HTR-8/SVneo (cell line): ENCODE results near the gene ADCY10.
"Not testable (repeated sequence)": the region's sequence is repeated elsewhere in the genome, so short reads cannot be mapped to it uniquely, and the experiment has no call there.

Experiments
- DNase-seq: peaks from one replicate; pipeline ENCODE4 v3.0.0; 2011; ENCODE audit warnings: low spot score, mixed read lengths; ENCODE audit not compliant: insufficient read length
- FAIRE-seq: peaks from 2 replicates; lab custom pipeline; 2011; peaks lifted over from hg19 to GRCh38; lab: Jason Lieb, UNC

ADCY10 gene

DNA sequence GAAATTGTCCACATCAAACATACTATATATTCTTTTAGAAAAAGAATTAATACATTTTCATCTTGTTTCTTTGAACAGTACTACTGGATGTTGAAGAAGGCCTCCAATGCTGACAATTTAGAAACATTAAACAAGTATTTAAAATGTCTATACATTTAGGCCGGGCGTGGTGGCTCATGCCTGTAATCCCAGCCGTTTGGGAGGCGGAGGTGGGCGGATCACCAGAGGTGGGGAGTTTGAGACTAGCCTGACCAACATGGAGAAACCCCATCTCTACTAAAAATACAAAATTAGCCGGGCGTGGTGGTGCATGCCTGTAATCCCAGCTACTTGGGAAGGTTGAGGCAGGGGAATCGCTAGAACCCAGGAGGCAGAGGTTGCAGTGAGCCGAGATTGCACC is 15.0 kb upstream of the ADCY10 start:
- not testable (repeated sequence) for DNase-seq, FAIRE-seq

DNA sequence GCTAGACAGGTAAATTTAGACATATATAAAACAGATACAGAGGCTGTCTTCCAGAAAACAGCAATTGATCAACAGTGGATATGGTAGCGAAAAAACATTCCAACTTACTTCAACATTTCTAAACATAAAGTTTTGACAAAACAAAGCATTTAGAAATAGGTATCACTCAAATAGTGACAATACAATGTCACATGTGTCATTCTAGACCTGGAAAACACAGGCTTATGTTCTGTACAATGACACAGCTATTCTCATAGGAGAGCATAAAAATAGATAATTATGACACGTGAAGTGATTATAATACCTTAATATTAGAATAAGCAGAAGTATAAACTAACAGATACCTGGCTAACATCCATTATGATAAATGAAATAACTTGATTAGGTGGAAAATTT is 14.5 kb upstream of the ADCY10 start:
- no peak for FAIRE-seq
- DNase-seq: no peak

DNA sequence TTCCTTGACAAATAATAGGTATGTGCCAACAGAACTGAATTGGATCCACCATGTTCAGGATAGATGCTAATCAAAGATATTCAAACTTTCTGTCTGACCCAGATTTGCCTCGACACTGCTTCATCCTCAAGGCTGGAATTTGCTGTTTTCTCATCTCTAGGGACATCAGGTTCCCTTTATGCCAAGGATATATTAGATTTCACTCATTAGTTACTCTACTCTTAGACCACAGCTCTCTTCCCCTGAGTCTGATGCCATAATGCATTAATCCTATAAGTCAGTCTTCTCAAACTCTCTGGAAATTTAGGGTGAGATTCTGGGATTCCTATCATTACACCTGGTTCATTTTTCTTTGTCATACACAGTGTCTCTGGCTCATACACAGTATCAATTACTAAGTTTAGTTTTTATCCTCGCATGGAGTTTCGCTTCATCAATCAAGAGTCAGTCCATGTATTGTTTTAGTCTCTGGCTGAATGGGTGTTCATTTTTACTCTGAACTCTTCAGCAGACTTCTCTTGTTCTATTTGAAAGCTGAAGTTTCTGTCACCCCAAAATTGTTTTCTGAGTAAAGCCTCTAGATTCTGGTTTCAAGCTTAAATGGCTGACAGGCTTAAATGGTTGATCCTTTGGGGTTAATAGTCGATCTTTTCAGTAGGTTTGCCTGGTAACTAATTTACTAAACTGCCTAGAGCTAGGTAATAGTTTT is 13.3 kb upstream of the ADCY10 start:
- FAIRE-seq (no peak), DNase-seq (no peak)

DNA sequence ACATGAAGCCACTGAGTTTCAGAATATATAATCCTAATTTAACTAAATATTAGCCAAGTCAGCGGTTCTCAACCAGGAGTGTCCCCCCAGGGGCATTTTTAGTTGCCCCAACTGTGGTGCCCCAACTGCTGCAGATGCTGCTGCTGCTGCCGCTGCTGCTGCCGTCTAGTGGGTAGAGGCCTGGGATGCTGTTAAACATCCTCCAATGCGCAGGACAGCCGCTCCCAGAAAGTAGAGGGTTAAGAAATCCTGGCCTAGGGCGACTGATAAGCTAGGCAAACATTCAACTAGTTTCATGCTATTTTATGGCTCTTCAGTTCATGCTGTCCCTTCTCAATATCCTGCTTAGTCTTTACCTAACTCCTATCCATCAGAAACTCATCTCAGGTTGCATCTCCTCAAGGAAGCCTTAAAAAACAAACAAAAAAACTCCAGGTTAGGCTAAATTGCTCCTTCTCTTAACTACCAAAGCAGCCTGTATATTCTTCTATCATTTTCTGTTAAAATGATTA is 12.6 kb upstream of the ADCY10 start:
- DNase-seq (no peak), FAIRE-seq (no peak)

DNA sequence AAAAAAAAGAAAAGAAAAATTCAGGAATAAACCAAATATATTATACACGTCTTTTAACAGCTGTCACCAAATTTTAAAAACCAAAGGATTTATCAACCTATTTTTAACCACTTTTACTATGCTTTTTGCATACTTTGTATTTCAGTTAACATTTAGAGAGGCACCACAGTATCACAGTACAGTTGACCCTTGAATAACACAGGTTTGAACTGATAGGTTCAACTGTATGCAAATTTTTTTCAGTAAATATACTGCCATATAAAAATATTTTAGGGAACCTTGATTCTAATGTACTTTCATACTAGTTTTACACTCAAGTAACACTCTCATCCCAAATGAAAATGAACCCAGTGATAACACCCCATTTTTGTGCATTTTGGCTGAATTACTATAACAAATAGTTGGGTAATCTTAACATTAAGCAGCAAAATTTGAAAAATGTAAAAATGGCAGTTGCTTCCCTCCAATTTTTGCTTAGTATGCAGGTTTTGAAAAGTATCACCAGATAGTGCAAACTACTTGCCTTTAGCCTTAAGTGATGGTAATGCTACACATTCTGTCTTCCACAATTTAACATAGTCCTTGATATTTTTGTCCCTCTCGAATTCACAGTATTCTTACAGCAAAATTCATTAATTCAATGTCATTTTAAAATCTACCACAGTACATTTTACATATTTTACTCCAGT is 10.8 kb upstream of the ADCY10 start:
- DNase-seq (no peak), FAIRE-seq (no peak)

DNA sequence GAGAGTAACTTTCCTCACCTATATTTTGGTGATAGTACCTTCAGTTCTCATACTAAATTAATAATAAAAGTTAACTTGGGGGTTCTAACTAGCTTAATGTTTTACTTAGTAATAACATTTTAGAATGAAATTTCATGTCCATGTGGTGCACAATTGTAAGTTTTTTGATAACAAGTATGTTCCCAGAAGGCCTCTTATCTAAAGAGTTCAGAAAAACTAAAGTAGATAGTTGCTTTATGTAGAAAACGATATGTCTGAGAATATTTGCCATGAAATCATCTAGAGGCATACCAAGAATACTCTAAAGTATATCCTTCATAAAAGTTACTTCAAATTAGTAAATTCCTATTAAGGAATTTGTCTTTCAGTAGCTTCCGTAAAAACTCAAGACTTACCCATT is 10.2 kb upstream of the ADCY10 start:
- DNase-seq (no peak), FAIRE-seq (no peak)

DNA sequence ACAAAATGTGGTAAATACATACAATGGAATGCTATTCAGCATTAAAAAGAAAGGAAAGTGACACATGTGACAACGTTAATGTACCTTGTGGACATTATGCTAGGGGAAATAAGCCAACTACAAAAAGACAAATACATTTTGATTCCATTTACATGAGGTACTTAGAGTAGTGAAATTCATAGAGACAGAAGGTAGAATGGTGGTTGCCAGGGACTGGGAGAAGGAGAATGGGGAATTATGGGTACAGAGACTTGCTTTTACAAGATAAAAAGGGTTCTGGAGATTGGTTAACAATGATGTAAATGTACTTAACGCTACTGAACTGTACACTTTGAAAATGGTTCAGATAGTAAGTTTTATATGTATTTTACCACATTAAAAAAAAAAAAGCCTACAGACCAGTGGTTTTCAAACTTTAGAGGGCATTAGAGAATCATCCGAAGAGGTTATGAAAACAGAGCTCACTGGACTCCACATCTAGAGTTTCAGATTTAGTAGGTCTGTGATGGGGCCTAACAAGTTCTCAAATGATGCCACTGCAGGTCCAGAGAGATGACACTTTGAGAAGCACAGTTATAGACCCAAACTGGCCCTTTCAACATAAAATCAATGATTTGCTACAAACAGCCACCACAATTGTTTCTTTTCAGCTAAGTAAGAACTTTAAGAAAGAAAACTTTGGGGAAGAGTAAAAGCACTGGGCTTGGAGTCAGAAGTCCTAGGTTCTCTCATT is 9.6 kb upstream of the ADCY10 start:
- no peak for DNase-seq
- no peak for FAIRE-seq

DNA sequence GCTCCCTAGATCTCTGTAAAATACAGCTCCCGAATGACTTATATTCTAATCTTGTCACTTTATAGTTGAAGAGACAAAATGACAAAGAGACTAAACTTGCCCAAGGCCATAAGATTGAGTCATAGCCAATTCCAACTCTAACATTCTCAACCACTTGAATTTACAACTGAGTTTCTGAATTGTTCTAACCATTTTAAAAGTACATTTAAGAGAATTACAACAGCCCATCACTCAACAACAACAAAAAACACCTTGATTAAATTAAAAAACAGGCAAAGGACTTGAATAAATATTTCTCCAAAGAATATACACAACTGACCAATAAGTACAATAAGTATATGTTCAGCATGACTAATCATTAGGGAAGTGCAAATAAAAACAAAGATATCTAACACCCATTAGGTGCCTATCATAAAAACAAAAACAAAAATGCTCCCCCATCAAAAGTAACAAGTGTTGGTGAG is 8.7 kb upstream of the ADCY10 start:
- no peak for FAIRE-seq

DNA sequence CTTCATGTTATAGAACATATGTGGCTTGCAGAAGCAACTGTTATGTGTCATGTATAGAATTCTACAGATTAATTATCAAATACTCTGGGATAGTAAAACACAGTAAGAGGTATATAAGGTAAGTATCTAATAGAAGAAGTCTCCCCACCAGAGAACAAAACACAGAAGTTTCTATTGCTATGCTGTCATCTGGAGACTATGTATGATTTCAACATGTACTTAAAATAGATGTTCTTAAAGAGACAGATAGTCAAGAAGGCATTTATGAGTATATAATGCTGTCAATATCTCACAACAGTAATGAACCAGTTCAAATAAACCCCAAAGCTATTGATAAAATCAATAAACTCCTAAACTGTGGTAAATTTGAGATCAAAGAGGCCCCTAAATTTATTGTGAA is 8.1 kb upstream of the ADCY10 start:
- DNase-seq: no peak
- no peak for FAIRE-seq

More for the DNA sequence above, 8.7 kb upstream of the ADCY10 start:
- no peak for DNase-seq

DNA sequence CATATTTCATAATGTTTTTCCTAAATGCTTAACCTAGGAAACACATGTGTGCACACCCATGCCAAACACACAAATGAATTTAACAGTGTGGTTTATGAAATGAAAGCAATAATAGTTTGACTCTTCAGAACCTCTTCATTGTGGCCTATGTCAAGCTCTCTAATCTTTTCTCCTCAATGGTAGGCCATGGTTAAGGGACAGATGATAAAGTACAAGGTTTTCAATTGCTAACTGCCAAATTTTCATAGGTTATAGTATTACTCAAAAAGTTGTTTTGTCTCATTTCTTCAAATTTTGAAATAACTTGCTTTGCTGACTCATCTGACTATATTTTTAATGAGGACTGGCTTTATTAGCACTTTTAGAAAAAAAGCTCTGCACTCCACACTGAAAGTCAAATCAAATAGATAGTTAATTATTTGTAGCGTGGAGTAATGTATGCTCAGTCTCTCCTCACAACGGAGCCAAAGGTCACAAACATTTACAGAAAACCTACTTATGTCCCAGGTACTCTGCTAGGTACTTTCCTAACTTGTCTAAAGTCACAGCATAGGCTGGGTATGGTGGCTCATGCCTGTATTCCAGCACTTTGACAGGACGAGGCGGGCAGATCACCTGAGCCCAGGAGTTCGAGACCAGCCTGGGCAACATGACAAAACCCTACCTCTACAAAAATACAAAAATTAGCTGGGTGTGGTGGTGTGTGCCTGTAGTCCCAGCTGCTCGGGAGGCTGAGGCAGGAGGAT is 3.0 kb upstream of the ADCY10 start:
- DNase-seq (no peak), FAIRE-seq (no peak)

DNA sequence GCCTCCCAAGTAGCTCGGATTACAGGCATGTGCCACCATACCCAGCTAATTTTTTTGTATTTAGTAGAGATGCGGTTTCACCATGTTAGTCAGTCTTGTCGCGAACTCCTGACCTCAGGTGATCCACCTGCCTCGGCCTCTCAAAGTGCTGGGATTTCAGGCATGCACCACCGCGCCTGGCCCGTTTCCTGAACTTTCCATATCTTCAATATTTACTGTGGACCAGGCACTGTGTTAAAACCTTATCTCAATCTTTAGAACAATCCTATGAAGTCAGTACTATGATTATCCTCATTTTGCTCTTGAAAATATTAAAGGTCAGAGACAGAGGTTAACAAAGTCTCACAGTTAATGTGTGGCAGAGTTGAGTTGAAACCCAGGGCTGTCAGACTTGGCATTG is 1.6 kb upstream of the ADCY10 start:
- no peak for FAIRE-seq
- no peak for DNase-seq

DNA sequence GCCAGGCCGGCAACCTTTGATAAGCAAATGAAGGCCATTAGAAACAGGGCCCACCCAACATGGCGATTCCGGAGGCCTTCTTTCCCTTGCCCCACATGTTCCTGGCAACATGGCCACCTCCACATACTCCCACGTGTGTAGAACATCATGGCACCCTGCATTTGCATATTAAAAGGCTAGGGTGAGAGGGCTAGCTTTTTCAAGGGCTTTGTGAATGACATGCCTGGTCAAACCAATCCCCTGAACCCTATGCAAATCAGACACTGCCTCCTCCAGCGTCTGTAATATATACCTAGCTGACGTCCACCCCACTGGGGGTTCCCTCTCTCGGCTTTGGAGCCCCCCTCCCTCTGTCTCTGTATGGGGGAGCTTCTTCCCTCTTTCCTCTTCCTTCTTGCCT is 1.6 kb downstream of the ADCY10 start:
- FAIRE-seq: no peak
- no peak for DNase-seq

DNA sequence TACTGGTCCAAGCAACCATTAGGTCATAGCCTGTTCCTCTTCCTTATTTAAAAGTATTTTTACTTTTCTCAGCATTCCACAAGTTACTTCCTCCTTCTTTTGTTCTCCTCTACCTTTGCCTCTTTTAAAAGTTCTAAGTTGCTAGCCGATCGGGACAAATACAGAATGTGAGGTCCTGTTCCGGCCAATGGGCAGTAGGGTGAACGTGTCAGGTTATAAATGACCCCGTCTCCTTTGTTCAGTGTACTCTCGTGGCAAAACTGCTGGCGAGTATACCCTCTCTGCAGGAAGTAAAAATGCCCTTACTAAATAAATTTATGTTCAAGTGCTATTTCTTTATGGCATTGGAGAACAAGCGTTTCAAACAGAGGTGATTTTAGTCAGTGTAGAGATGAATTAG is 2.5 kb downstream of the ADCY10 start:
- FAIRE-seq (no peak), DNase-seq (no peak)

DNA sequence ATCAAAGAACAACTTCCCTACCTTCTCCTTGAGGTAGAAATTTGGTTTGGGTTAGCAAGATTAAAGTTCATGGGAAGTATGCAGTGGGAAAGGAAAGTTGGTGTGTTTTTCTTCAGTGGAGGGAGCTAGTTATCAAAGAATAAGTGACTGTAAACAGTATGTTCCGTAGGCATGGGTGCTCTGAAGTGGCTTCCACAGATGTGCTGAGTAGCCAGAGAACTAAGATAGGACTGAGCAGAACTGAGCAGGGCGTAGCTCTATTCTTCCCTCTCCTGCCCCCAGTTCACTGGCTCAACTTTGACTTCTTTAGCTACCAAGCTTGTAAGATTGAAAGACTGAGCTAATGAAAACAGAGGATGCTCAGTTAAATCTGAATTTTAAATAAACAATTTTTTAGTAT is 3.4 kb downstream of the ADCY10 start:
- FAIRE-seq (no peak), DNase-seq (no peak)

DNA sequence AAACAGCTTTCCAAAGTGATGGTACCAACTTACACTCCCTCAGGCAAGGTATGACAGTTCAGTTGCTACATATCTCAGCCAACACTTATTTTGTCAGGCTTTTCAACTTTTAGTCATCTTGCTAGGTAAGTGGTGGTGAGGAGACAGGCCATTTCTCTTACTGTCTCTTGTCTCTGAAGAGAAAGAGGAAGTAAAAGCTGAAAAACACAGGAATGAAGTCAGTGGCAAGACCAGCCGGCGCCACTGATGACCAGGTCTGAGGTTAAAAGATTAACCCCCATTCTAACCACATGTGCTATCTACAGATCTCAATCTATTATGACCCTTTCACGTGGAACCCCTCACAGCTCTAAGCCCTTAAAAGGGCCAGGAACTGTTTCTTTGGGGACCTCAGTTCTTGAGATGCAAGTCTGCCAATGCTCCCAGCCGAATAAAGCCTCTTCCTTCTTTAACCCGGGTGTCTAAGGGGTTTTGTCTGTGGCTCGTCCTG is 4.2 kb downstream of the ADCY10 start:
- no peak for FAIRE-seq
- no peak for DNase-seq

DNA sequence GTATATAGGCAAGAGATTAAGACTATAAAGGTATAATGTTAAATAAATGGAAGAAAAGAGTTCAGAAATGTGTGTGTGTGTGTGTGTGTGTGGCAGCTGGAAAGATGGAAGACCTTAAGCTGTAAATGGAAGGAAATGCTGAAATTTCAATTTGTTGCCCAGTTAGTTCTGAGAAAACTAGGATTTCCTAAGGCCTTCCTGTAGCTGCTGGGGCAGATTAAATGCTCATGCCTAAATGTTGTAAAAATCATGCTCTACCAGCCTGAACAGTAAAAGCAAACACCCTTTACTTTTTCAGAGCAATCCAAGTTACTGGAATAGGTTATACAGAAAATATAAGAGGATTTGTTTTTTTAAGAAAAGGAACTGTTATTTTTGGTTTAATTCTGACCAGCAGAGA is 8.3 kb downstream of the ADCY10 start:
- DNase-seq: no peak

DNA sequence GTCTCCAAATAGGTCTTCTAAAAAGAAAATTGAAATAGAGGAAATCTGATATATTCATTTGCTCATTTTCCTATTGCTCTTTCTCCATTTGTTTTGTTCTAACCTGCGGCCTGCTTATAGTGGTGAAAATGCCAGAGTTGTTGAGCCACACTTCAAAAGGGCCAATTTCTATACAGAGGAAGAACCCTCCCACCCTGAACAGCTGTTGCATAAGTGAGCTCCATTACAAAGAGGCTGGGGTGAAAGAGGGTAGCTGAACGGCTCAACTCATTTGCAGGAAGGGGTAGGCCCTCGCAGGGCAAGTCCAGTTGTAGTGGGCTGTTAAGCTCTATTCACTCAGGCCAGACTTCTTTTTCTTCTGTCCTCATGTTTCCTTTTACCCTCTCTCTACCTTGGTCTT is 8.8 kb downstream of the ADCY10 start:
- no peak for DNase-seq
- no peak for FAIRE-seq

More for the DNA sequence above, 8.3 kb downstream of the ADCY10 start:
- no peak for FAIRE-seq

DNA sequence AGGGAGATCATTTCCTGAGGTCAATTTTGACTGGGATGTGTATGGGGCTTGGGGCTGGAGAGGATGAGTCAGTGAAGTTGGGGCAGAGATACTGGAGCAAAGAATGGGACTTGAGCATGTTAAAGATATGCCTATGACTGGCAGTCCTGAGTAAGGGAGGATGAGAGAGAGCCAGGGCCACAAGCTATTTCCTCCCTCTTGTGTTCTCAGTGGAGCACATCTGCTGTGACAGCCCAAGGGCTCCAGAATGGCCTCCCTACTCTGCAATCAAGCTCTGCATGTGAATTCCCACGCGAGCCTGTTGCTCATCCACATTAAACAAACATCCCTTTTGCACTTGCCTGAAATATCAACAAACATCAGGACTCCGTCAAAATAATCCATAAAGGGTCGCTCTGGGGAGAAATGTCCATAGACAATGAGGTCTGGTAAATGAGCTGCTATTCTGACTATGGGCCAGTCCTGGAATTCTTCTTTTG is 9.2 kb downstream of the ADCY10 start:
- peak; percentile 71 for FAIRE-seq
- peak; percentile 48 for DNase-seq

DNA sequence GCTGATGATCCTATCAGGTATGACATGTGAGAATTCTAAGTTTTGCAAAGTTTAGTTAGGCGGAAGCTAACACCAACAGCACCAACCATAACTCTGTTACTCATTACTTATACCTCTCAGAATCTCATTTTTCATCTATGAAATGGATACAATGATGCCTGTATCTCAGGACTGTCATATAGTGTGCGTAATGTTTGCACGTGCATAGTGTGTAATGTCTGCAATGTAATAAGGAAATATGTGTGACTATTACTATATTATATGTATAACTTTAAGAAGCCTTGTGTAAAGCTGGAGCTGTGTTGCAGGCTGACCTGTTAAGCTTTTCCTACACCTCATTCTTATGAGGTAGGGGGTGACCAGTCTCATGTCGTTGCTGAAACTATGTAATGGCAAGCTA is 13.0 kb downstream of the ADCY10 start:
- DNase-seq: no peak
- FAIRE-seq: no peak

DNA sequence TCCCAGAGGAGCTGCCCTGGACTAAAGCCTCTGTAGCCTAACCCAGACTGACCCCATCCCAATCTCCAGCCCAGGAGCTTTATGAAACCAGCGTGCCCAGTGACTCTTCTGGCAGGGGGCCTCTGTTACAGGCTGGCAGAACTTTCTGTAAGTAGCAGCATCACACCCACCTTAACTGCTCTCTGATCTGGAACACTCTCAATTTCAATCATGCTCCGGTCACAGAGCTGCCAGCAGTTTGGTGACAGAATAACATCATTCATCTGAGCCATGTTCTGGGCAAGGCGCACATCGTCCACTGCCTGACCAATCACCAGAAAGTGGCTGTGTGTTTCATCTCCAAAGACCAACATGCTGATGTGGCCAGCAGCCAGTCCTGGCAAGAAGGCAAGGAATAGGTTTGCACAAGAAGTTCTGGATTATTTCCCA is 14.7 kb downstream of the ADCY10 start:
- FAIRE-seq (peak; percentile 70), DNase-seq (no peak)
